IPS-18a (cell line): ENCODE results near the gene CDH13.

Experiments
- H3K27ac ChIP-seq: one replicate; pipeline ENCODE4 v1.5.1; 2013; ENCODE audit warnings: low read length
- H3K27me3 ChIP-seq: one replicate; pipeline ENCODE4 v1.6.1; 2013; ENCODE audit warnings: mild to moderate bottlenecking, low read length; ENCODE audit not compliant: control insufficient read depth, insufficient read depth
- H3K36me3 ChIP-seq: one replicate; pipeline ENCODE4 v1.6.1; 2013; ENCODE audit warnings: low read depth, low read length; ENCODE audit not compliant: control insufficient read depth
- H3K4me1 ChIP-seq: one replicate; pipeline ENCODE4 v1.6.1; 2013; ENCODE audit warnings: low read depth, low read length; ENCODE audit not compliant: control insufficient read depth
- H3K4me3 ChIP-seq: one replicate; pipeline ENCODE4 v1.5.1; 2013; ENCODE audit warnings: low read length
- H3K9ac ChIP-seq: one replicate; pipeline ENCODE4 v1.6.1; 2013; ENCODE audit warnings: mild to moderate bottlenecking, low read length, moderate library complexity
- H3K9me3 ChIP-seq: one replicate; pipeline ENCODE4 v1.6.1; 2013; ENCODE audit warnings: low read depth, low read length; ENCODE audit not compliant: control insufficient read depth

The CDH13 gene

GRCh38 chr16:82882982-82883835, 256.4 kb downstream of the CDH13 start:
- Histone ChIP-seq H3K36me3 (no peaks in the 10 kb centered on the region), H3K9ac (no peak overlapping the region), H3K27ac (no peak overlapping the region), H3K9me3 (no peaks in the 10 kb centered on the region), H3K4me1 (no peaks in the 10 kb centered on the region), H3K4me3 (no peak overlapping the region), H3K27me3 (no peaks in the 10 kb centered on the region)

GRCh38 chr16:82884320-82884898, 257.6 kb downstream of the CDH13 start:
- no peak overlapping the region for H3K4me3 ChIP-seq
- H3K27me3 ChIP-seq: no peaks in the 10 kb centered on the region
- no peaks in the 10 kb centered on the region for H3K4me1 ChIP-seq
- H3K36me3 ChIP-seq: no peaks in the 10 kb centered on the region
- no peaks in the 10 kb centered on the region for H3K9me3 ChIP-seq
- no peak overlapping the region for H3K9ac ChIP-seq
- H3K27ac ChIP-seq: no peak overlapping the region

DNA sequence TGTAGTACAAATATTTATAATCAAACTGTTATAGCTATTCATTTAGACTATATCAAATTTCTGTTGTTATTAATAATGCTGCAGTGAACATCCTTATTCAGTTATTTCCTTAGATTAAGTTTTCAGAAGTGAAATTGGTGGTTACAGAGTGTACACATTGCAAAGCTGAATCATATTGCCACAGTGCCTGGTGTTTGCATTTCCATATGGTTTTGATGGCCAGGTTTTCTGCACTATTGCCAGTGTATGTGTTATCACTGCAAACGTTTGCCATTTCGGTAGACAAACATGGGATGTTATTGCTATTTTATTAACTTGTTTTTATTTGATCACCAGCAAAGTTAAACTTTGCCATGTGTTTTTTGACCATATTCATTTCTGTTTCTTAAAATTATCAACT, 259.4 kb downstream of the CDH13 start:
- H3K4me3 ChIP-seq: no peak overlapping the region
- H3K9me3 ChIP-seq: no peaks in the 10 kb centered on the region
- no peak overlapping the region for H3K9ac ChIP-seq
- H3K27ac ChIP-seq: no peak overlapping the region
- no peaks in the 10 kb centered on the region for H3K4me1 ChIP-seq
- H3K27me3 ChIP-seq: no peaks in the 10 kb centered on the region
- no peaks in the 10 kb centered on the region for H3K36me3 ChIP-seq

DNA sequence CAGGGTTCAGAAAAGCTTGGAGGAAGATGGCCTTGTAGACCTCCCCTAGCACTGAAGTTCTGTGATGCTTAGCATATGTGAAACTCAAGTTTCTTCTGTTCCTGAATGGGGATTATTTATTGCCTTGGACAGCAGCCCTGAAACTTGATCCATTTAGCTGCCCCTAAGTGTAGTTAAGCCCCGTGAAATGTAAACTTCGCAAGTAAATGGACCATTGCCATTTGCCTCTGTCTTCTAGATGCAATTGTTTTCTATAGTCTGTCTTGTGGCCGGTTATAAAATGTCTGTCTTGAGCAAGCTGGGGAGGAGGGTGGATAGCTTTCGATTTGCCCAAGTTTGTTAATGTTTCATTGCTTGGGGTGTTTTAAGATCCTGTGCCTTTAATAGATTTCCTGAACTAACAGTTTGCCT, 261.8 kb downstream of the CDH13 start:
- no peaks in the 10 kb centered on the region for H3K27me3 ChIP-seq
- no peaks in the 10 kb centered on the region for H3K36me3 ChIP-seq
- H3K9ac ChIP-seq: no peak overlapping the region
- no peak overlapping the region for H3K4me3 ChIP-seq
- H3K27ac ChIP-seq: no peak overlapping the region
- no peaks in the 10 kb centered on the region for H3K4me1 ChIP-seq
- H3K9me3 ChIP-seq: no peaks in the 10 kb centered on the region

DNA sequence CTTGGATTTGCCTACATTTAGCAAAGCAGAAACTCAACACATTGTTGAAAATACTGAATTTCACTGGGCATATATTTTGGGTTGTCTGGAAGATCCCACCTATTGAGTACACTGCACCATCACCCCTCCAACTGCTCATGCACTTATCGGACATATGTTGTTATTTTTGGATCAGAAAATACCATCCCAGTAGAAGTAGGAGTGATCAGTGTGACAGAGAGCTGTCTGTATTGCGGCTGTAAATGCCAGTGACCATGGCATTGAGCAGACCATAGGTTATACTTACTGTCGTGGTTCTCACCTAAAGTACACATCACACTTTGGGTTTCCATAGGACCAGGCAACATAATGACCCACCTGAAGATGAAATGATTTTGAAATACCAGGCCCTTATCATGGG, 264.7 kb downstream of the CDH13 start:
- H3K27me3 ChIP-seq: no peaks in the 10 kb centered on the region
- no peaks in the 10 kb centered on the region for H3K4me1 ChIP-seq
- H3K9ac ChIP-seq: no peak overlapping the region
- no peaks in the 10 kb centered on the region for H3K36me3 ChIP-seq
- H3K9me3 ChIP-seq: no peaks in the 10 kb centered on the region
- no peak overlapping the region for H3K4me3 ChIP-seq
- no peak overlapping the region for H3K27ac ChIP-seq

DNA sequence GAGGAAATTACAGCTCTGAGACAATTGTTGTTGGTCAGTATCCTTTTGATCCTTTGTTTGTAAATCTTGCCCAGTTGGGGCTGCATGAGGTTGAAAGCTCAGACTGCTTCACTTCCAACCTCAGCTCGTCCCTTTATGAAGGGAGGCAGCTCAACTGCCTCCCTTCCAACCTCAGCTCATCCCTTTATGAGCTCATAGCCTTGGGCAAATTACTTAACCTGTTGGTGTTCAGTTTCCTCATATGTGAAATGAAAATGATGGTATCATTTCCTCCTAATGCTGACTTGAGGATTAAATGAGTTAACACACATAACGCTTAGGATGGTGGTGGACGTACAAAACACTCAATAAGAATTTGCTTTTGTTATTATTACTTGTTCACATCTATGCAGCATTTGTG, 265.1 kb downstream of the CDH13 start:
- Histone ChIP-seq H3K4me3 (no peak overlapping the region), H3K4me1 (no peaks in the 10 kb centered on the region)

DNA sequence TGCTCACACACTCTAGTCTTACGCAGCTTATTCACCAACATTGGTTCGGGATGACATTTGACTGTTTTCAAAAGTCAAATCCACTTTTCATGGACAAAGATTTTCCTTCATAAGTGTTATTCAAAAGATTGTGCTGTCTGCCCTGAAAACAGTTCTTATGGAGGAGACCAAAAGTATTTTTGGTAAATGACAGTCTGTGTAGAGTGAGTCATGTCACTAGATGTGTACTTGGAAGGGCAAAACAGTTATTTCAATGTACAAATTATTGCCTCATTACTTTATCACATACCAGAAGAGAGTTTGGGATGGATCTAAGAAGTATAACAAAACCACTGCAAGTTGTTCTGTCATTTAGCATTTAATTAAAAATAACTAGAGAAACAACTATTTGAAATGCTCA, 265.6 kb downstream of the CDH13 start:
- no peak overlapping the region for H3K9ac ChIP-seq
- H3K9me3 ChIP-seq: no peaks in the 10 kb centered on the region

More for the DNA sequence above, 265.1 kb downstream of the CDH13 start:
- Histone ChIP-seq H3K9ac (no peak overlapping the region), H3K27me3 (no peaks in the 10 kb centered on the region), H3K9me3 (no peaks in the 10 kb centered on the region), H3K27ac (no peak overlapping the region), H3K36me3 (no peaks in the 10 kb centered on the region)

GRCh38 chr16:82895843-82896242, 269.1 kb downstream of the CDH13 start:
- no peak overlapping the region for H3K9ac ChIP-seq
- H3K4me3 ChIP-seq: no peak overlapping the region

More for the DNA sequence above, 265.6 kb downstream of the CDH13 start:
- H3K36me3 ChIP-seq: no peaks in the 10 kb centered on the region
- H3K27ac ChIP-seq: no peak overlapping the region
- H3K4me1 ChIP-seq: no peaks in the 10 kb centered on the region
- H3K4me3 ChIP-seq: no peak overlapping the region
- H3K27me3 ChIP-seq: no peaks in the 10 kb centered on the region

GRCh38 chr16:82899006-82899405, 272.2 kb downstream of the CDH13 start:
- Histone ChIP-seq H3K4me1 (no peaks in the 10 kb centered on the region), H3K9me3 (no peaks in the 10 kb centered on the region), H3K4me3 (no peak overlapping the region), H3K27ac (no peak overlapping the region), H3K36me3 (no peaks in the 10 kb centered on the region), H3K9ac (no peak overlapping the region), H3K27me3 (no peaks in the 10 kb centered on the region)

More at GRCh38 chr16:82895843-82896242, 269.1 kb downstream of the CDH13 start:
- Histone ChIP-seq H3K4me1 (no peaks in the 10 kb centered on the region), H3K9me3 (no peaks in the 10 kb centered on the region), H3K27ac (no peak overlapping the region), H3K36me3 (no peaks in the 10 kb centered on the region), H3K27me3 (no peaks in the 10 kb centered on the region)

- H3K27me3 ChIP-seq: no peaks in the 10 kb centered on the region
- H3K9me3 ChIP-seq: no peaks in the 10 kb centered on the region
- no peak overlapping the region for H3K9ac ChIP-seq
- H3K4me3 ChIP-seq: no peak overlapping the region
- no peak overlapping the region for H3K27ac ChIP-seq
- no peaks in the 10 kb centered on the region for H3K4me1 ChIP-seq
- H3K36me3 ChIP-seq: no peaks in the 10 kb centered on the region
Measured at GRCh38 chr16:82899731-82900450, 273.1 kb downstream of the CDH13 start.

- H3K36me3 ChIP-seq: no peaks in the 10 kb centered on the region
- H3K4me1 ChIP-seq: no peaks in the 10 kb centered on the region
- no peaks in the 10 kb centered on the region for H3K27me3 ChIP-seq
- no peak overlapping the region for H3K27ac ChIP-seq
- no peaks in the 10 kb centered on the region for H3K9me3 ChIP-seq
- no peak overlapping the region for H3K9ac ChIP-seq
- no peak overlapping the region for H3K4me3 ChIP-seq
Measured at GRCh38 chr16:82900559-82900958, 273.8 kb downstream of the CDH13 start.
